HG03025 (cell line): Measurements from ENCODE around the gene PKNOX1.
"Not testable (repeated sequence)": the region's sequence is repeated elsewhere in the genome, so short reads cannot be mapped to it uniquely, and the experiment has no call there.

Source experiments
- ATAC-seq: cut with Tn5 transposase; IDR thresholded peaks from one replicate; pipeline ENCODE4 v1.9.1; 2021; ENCODE audit warnings: mild to moderate bottlenecking, moderate library complexity; ENCODE audit not compliant: unreplicated experiment, low FRiP score

Gene PKNOX1

DNA sequence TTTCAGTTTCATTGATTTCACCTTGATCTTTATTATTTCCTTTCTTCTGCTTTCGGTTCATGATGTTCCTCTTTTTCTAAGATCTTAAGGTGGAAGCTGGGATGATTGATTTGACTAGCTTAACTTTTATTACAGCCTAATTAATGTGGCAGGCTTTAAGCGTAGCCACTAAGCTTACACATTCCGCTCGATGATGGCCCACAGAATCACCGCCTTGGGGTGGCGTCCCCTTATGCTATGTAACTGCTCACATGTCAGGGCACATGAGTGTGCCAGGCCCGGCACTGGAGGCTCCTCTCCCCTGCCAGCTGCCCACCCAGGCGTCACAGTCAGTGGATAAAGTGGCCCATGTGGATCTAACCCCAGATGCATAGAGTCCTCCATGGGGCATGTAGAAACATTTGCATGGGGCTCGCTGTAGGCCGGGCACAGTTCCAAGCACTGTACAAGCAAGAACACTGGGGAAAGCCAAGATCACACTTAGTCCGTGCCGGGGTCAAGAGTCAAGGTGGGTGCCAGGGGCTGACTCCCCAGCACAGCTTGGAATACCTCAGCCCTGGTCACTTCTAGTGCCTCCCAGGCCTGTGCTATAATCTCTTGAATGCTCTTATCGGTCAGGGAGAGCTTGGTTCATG, 41.7 kb downstream of the PKNOX1 start:
- no peak for ATAC-seq

- no peak for ATAC-seq
Observed at GRCh38 chr21:43016728-43017127, 42.4 kb downstream of the PKNOX1 start.

DNA sequence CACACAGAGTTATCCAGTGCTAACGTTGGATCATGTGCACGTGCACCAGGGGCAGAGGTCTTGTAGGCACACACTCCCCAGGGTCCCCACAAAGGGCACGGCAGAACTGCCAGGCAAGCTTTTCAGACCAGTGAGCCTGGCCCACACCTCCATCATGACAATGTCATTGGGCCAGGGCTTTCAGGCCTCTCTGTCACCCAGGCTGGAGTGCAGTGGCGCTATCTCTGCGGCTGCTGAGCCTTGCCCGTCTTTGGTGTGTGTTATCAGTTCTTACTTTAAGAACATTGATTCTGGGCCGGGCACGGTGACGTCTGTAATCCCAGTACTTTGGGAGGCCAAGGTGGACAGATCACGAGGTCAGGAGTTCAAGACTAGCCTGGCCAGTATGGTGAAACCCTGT, 44.2 kb downstream of the PKNOX1 start:
- no peak for ATAC-seq

DNA sequence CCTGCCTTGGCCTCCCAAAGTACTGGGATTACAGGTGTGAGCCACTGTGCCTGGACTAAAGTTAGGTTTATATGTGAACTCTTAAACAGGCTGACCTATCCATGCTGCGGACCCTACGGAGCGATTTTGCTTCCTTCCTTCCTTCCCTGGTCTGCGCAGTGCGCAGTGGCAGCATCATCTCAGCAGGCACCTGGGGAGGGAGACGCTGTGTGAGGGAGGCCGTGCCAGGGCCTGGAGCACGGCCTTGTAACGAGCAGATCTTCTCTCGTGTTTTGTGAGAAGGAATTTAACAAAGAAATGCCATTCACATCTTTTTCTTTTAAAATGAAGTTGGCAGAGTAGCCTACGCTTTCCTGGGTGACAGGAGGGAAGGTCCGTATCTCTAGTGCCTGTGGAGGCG, 45.8 kb downstream of the PKNOX1 start:
- no peak for ATAC-seq

GRCh38 chr21:43020771-43021170, 46.4 kb downstream of the PKNOX1 start:
- ATAC-seq: no peak

GRCh38 chr21:43021191-43021590, 46.8 kb downstream of the PKNOX1 start:
- no peak for ATAC-seq

DNA sequence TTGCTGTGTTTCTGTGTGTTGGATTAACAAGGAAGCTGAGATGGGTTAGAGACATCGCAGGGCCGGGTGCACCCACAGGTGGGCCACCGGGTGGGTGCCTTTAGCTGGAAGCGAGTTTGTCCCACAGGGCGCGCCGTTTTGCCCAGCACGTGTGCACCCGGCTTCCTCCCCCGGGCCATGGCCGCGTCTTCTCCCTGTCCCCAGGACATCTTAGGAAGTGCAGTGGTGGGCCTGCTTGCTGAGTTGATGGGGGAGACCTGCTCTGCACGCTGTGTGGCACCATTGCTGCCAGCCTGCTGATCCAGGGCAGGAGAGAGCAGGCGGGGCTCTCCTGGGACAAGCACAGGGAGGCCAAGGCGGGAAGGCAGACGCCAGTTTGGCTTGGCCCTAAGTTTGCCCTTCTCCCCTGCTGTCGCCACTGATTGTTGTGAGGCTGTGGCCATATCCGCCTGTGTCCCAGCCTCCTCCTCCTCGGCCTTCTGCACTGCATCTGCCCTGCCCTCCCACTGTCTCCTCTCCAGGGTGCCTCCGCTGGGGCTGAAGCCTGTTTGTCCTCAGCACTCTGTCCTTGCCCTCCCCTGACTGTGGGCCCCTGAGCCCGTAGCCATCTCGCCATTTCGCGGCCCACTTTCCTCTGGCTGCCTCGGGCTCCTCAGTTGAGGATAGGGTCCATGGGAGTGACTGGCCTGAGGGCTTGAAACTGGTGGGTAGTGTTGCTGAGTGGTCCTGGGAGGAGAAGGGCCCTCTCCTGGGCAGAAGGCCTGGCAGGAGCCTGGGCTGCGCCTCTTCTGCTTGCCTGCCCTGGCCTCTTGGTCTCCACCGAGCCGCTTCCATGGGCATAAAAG, 47.6 kb downstream of the PKNOX1 start:
- ATAC-seq: no peak

DNA sequence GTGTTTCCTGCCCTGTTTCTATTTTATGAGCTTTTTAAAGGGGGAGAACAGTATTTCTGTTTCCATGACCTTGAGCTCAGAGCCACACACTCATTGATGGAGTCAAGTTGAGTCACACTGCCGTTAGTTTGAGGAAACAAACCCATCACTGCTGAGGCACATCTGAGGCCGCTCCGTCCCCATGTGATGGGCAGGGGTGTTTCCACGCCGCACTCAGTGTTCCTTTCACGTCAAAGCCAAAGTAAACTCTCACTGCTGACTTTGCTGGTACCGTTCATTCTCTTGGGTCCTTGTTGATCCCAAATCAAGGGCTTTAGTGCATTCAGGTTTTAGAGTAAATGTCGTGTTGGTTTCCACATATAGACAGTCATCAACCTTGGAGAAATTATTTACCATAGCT, 48.8 kb downstream of the PKNOX1 start:
- ATAC-seq: no peak

- ATAC-seq: no peak
Observed at GRCh38 chr21:43024439-43025136, 50.2 kb downstream of the PKNOX1 start.

GRCh38 chr21:43025636-43026180, 51.3 kb downstream of the PKNOX1 start:
- ATAC-seq: no peak

DNA sequence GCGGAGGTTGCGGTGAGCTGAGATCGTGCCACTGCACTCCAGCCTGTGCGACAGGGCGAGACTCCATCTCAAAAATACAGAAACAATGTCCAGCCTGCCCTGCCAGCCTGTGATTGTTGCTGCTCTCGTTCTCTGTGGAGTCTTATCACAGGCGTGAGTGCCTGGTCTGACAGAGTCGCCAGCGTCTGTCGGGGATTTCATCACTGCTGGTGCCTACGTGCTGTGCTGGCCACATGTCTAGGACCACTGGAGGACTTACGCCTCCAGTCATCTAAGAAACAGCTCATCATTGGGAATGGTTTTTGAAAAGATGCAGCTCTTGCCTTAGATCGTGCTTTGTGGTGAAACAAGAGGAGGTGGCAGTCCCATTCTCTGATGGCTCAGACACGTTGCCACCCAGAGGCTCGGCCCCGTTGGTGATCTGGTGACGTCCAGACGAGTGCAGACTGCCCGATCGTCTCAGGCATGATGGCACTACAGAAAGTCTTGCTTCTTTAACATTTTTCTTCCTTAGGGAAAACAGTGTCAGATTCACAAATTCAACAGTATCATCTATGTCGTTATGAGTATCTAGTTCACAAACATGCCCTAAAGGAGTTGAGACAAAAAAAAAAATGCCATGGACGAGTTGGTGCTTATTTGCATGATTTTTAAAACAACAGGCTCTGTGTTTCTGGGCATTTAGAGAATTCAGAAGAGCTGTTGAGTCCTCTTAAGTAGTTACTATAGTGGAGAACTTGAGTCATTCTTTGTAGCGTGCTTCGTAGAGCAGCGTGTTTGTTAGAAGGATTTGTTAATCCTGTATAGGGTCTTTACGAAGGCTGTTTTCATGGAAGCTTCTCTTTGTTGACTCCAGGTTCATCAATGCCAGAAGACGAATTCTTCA, 53.7 kb downstream of the PKNOX1 start:
- no peak for ATAC-seq

- no peak for ATAC-seq
Observed at GRCh38 chr21:43029785-43030184, 55.4 kb downstream of the PKNOX1 start.

DNA sequence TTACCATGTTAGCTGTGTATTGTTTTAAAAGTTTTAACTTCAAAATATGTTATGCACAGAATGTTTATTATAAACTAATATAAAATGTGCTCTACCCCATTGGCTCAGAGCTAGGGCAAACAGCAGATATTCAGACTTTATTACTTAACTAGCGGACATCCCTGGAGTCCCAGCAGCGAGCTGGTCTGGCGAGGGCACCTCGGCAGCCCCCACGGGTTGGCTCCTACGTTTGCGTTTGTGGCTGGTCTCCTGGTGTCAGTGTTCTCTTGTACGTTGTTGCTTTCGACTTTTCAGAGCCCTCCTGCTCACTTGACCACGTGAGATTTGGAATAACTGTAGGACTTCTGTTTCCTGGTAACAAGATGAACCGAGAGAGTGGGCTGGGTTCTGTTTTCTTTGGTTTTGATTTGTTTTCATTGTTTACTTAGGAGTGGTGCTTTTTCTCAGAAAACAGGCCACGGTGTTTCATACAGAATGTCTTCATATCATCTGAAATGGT, 56.8 kb downstream of the PKNOX1 start:
- ATAC-seq: no peak

GRCh38 chr21:43034101-43034500, 59.7 kb downstream of the PKNOX1 start:
- no peak for ATAC-seq

- no peak for ATAC-seq
Observed at GRCh38 chr21:43034826-43035225, 60.5 kb downstream of the PKNOX1 start.

DNA sequence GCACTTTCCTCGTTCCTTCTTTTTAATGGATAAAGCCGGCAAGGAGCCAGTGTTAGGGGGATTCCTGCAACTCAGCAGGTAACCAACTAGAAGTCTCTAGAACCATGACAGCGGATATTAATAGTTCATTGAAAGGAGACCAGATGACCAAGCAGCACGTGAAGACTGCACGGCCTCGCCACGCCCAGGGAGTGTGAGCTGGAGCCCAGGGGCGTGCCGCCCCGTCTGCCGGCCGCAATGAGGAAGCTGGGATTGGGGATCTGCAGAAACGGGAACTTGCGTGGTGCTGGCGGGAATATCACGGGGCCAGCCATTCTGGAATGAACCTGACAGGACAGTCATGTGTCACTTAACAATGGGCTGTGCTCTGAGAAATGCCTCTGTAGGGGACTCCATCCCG, 62.5 kb downstream of the PKNOX1 start:
- ATAC-seq: not testable (repeated sequence)

- ATAC-seq: not testable (repeated sequence)
Observed at GRCh38 chr21:43037918-43038658, 63.7 kb downstream of the PKNOX1 start.

DNA sequence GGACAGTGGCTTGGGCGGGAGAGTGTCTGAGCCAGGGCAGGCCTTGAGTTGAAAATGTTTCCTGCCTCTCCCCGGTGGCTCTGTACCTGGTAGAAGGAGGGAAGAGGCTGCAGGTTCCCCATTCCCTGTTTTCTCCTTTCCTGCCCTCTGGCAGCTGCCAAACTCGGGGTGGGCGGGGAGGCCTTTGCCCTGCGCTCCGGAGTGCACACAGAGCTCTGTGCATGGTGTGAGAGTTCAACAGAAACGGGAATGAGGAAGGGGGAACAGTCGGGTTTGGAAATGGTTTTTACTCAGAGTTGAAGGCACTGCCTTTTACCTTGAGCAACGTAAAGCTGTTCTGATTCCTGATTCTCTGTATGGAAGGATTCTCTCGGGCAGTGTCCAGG, 64.3 kb downstream of the PKNOX1 start:
- not testable (repeated sequence) for ATAC-seq

DNA sequence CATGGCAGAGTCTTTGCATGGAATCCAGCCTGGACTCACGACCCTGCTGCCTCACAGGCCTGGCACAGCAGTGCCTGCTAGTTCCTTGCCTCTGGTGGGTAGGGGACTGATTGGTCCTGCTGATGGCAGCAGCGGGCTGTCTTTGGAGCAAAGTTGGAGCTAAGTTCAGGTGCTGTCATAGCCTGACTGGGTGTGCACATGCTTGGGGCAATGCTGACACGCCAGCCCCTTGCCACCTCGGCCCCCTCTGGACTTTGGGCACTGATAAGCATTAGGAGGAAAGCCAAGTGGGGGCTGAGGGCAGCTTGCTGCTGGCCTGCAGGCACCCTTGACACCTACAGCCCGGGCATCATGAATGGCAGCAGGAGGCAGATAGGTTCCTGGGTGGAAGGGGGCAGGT, 67.8 kb downstream of the PKNOX1 start:
- ATAC-seq: not testable (repeated sequence)
